Neural cell (in vitro differentiated cells): ENCODE data around the gene TRUB2. TPM values are rescaled to one million over a fixed set of nuclear protein-coding genes. Genes with fewer than 3 reads are reported as not detected.

Source experiments
- H2AFZ ChIP-seq: fragments of 200-600, 300-800 bp; sonication (generic), shearing (Covaris generic); 2 replicates; pipeline ENCODE4 v1.6.0; 2014; ENCODE audit warnings: low read depth, mild to moderate bottlenecking, antibody characterized with exemption, low read length, moderate library complexity
- H3F3A ChIP-seq: fragments of 200-600 bp; shearing (Covaris generic); 2 replicates; pipeline ENCODE4 v1.6.1; 2016; ENCODE audit warnings: mild to moderate bottlenecking, moderate library complexity, mixed read lengths, antibody characterized with exemption, low read length; ENCODE audit not compliant: insufficient read depth, poor library complexity, severe bottlenecking
- H3K27ac ChIP-seq: fragments of 200-600, 300-800 bp; sonication (generic), shearing (Covaris generic); 2 replicates; pipeline ENCODE4 v1.5.1; 2014; ENCODE audit warnings: mild to moderate bottlenecking, low read length, moderate library complexity
- H3K27me3 ChIP-seq: fragments of 300-800, 200-600 bp; sonication (generic), shearing (Covaris generic); 2 replicates; pipeline ENCODE4 v1.6.0; 2014; ENCODE audit warnings: mild to moderate bottlenecking, low read depth, low read length, moderate library complexity; ENCODE audit not compliant: insufficient read depth
- H3K36me3 ChIP-seq: fragments of 300-800, 200-600 bp; sonication (generic), shearing (Covaris generic); 2 replicates; pipeline ENCODE4 v1.5.1; 2014; ENCODE audit warnings: mild to moderate bottlenecking, antibody characterized with exemption, low read length, moderate library complexity; ENCODE audit not compliant: insufficient read depth
- H3K4me2 ChIP-seq: fragments of 300-800, 200-600 bp; sonication (generic), shearing (Covaris generic); 2 replicates; pipeline ENCODE4 v1.6.0; 2014; ENCODE audit warnings: mild to moderate bottlenecking, low read length
- H3K4me3 ChIP-seq: fragments of 300-800, 200-600 bp; sonication (generic), shearing (Covaris generic); 2 replicates; pipeline ENCODE4 v1.5.1; 2014; ENCODE audit warnings: mild to moderate bottlenecking, low read length, moderate library complexity
- H3K79me2 ChIP-seq: fragments of 200-600 bp; shearing (Covaris generic); replicated peaks from 2 replicates; pipeline ENCODE4 v1.6.0; 2014; ENCODE audit warnings: mild to moderate bottlenecking, low read length, moderate library complexity; ENCODE audit not compliant: insufficient read depth
- H3K9ac ChIP-seq: fragments of 300-800, 200-600 bp; sonication (generic), shearing (Covaris generic); 2 replicates; pipeline ENCODE4 v1.6.1; 2016; ENCODE audit warnings: mild to moderate bottlenecking, low read length, mixed read lengths
- H3K9me2 ChIP-seq: fragments of 200-600 bp; shearing (Covaris generic); 2 replicates; pipeline ENCODE4 v1.6.1; 2016; ENCODE audit warnings: mild to moderate bottlenecking, low read length, mixed read lengths; ENCODE audit not compliant: insufficient read depth
- H3K9me3 ChIP-seq: fragments of 200-600, 300-800 bp; sonication (generic), shearing (Covaris generic); 2 replicates; pipeline ENCODE4 v1.6.1; 2016; ENCODE audit warnings: mild to moderate bottlenecking, mixed run types, low read length, moderate library complexity, mixed read lengths
- H4K20me1 ChIP-seq: fragments of 200-600 bp; shearing (Covaris generic); 2 replicates; pipeline ENCODE4 v1.6.1; 2016; ENCODE audit warnings: mild to moderate bottlenecking, mixed run types; ENCODE audit not compliant: insufficient read depth
- CTCF ChIP-seq: fragments of 450-650 bp; IDR thresholded peaks from 2 replicates; pipeline ENCODE4 v1.5.1; 2014; ENCODE audit warnings: antibody characterized with exemption, mild to moderate bottlenecking, moderate library complexity; ENCODE audit not compliant: poor library complexity, severe bottlenecking
- EP300 ChIP-seq: fragments of 450-650 bp; conservative IDR thresholded peaks from 2 replicates; pipeline ENCODE4 v1.6.1; 2014; ENCODE audit warnings: antibody characterized with exemption, mild to moderate bottlenecking, moderate library complexity; ENCODE audit not compliant: poor library complexity, severe bottlenecking
- EZH2 ChIP-seq: fragments of 200-600, 300-800 bp; shearing (Covaris generic), sonication (generic); IDR thresholded peaks from 2 replicates; pipeline ENCODE4 v1.6.1; 2014; ENCODE audit warnings: antibody characterized with exemption, low read length, borderline replicate concordance, mild to moderate bottlenecking; ENCODE audit not compliant: insufficient read depth, poor library complexity, severe bottlenecking
- MXI1 ChIP-seq: fragments of 450-650 bp; conservative IDR thresholded peaks from 2 replicates; pipeline ENCODE4 v1.6.1; 2014; ENCODE audit warnings: antibody characterized with exemption, mild to moderate bottlenecking; ENCODE audit not compliant: poor library complexity, severe bottlenecking
- POLR2AphosphoS5 ChIP-seq: IDR thresholded peaks from 2 replicates; pipeline ENCODE4 v1.6.1; 2012
- RAD21 ChIP-seq: fragments of 450-650 bp; conservative IDR thresholded peaks from 2 replicates; pipeline ENCODE4 v1.6.1; 2014; ENCODE audit warnings: antibody characterized with exemption, mild to moderate bottlenecking, moderate library complexity
- REST ChIP-seq: IDR thresholded peaks from 2 replicates; pipeline ENCODE4 v1.6.1; 2012; ENCODE audit warnings: borderline replicate concordance
- SMC3 ChIP-seq: fragments of 450-650 bp; conservative IDR thresholded peaks from 2 replicates; pipeline ENCODE4 v1.6.1; 2014; ENCODE audit warnings: antibody characterized with exemption, mild to moderate bottlenecking, moderate library complexity; ENCODE audit not compliant: poor library complexity
- TAF1 ChIP-seq: IDR thresholded peaks from 2 replicates; pipeline ENCODE4 v1.6.1; 2012; ENCODE audit warnings: low read depth
- polyA plus RNA-seq: library from polyadenylated mRNA; depleted of rRNA; stranded (reverse); fragments of >200 nt; gene quantifications from 2 replicates; pipeline ENCODE4 v1.2.3, GENCODE V29; 2014

The TRUB2 gene
- polyA plus RNA-seq, 1 donor from 2014 or later: 22.3 TPM

DNA sequence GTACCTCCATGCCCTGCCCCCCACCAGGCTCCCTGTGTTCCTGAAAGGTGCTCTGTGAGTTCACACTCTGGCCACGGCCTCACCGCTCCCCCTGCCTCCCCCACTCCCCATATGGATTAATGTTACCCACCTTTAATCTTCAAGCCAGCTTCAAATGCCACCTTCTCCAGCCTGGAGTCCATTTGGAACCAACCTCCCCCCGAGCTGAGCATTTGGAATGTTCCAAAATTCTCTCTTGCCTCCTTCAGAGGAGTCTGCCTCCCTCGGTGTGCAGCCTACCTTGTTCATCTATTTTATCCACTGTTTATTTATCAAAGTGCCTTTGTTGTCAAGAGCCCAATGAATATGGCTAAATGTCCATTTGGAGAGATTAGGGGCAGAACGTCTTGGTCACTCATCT is 50.7 kb downstream of the TRUB2 start:
- no peak overlapping the region for H2AFZ ChIP-seq
- peaks cover 15% of the 10 kb centered on the region for H3K79me2 ChIP-seq
- H3K9me2 ChIP-seq: no peaks in the 10 kb centered on the region
- TF ChIP-seq TAF1 (no peak), POLR2AphosphoS5 (no peak), RAD21 (no peak), EZH2 (no peak), MXI1 (no peak)
- H3F3A ChIP-seq: no peaks in the 10 kb centered on the region
- H3K4me2 ChIP-seq: no peak overlapping the region
- no peaks in the 10 kb centered on the region for H3K9me3 ChIP-seq
- no peak overlapping the region for H3K4me3 ChIP-seq
- H4K20me1 ChIP-seq: no peaks in the 10 kb centered on the region
- no peak overlapping the region for H3K9ac ChIP-seq
- H3K27me3 ChIP-seq: no peaks in the 10 kb centered on the region
- no peaks in the 10 kb centered on the region for H3K36me3 ChIP-seq
- no peak overlapping the region for H3K27ac ChIP-seq

DNA sequence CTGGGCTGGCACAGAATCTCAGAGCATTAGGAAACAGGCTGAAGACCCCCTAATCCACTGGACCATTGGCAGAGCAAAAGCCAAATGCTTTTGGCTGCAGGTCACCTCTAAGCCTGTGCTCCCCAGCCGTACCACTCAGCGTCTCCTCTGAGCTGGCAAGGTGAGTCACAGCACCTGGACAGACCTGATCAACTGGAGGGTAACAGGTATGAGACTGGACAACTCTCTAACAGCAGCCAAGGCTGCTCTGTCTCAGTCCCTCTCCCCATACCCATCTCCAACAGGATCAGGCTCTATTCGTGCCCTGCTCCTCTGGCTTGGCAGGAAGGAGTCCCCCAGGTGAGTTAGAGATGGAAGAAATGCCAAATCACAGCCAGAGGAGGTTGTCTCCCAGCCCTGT is 51.1 kb downstream of the TRUB2 start:
- Histone ChIP-seq H3K9me3 (no peaks in the 10 kb centered on the region), H3K27ac (no peak overlapping the region), H3K4me2 (no peak overlapping the region), H2AFZ (no peak overlapping the region), H3F3A (no peaks in the 10 kb centered on the region), H3K36me3 (no peaks in the 10 kb centered on the region), H3K9me2 (no peaks in the 10 kb centered on the region), H3K79me2 (peaks cover 15% of the 10 kb centered on the region), H3K9ac (no peak overlapping the region), H3K4me3 (no peak overlapping the region), H4K20me1 (no peaks in the 10 kb centered on the region), H3K27me3 (no peaks in the 10 kb centered on the region)
- TF ChIP-seq POLR2AphosphoS5: no peak
- TF ChIP-seq CTCF: no peak
- TF ChIP-seq RAD21: no peak
- no peak for TF ChIP-seq SMC3
- no peak for TF ChIP-seq EP300
- no peak for TF ChIP-seq MXI1
- no peak for TF ChIP-seq REST
- no peak for TF ChIP-seq TAF1
- TF ChIP-seq EZH2: no peak
